ENCODE data around the gene SLC14A1.

SLC14A1 gene

GRCh38 chr18:45722899-45723298, 1.1 kb upstream of the SLC14A1 start:
- no peak for DNase-seq

- DNase-seq, result no peak
Observed at GRCh38 chr18:45724601-45725000, 620 bp downstream of the SLC14A1 start.

GRCh38 chr18:45725336-45725735, 1.4 kb downstream of the SLC14A1 start:
- no peak for DNase-seq

GRCh38 chr18:45726603-45727002, 2.6 kb downstream of the SLC14A1 start:
- no peak for DNase-seq

- DNase-seq, result no peak
Observed at GRCh38 chr18:45727068-45727467, 3.1 kb downstream of the SLC14A1 start.

GRCh38 chr18:45728336-45729010, 4.5 kb downstream of the SLC14A1 start:
- no peak for DNase-seq

- no peak for DNase-seq
Observed at GRCh38 chr18:45730832-45731575, 7.0 kb downstream of the SLC14A1 start.

GRCh38 chr18:45731716-45732115, 7.7 kb downstream of the SLC14A1 start:
- DNase-seq, result no peak

- no peak for DNase-seq
Observed at GRCh38 chr18:45733535-45733934, 9.6 kb downstream of the SLC14A1 start.

GRCh38 chr18:45734505-45734904, 10.5 kb downstream of the SLC14A1 start:
- DNase-seq, result no peak

- no peak for DNase-seq
Observed at GRCh38 chr18:45734944-45735343, 11.0 kb downstream of the SLC14A1 start.

- no peak for DNase-seq
Observed at GRCh38 chr18:45738660-45739059, 14.7 kb downstream of the SLC14A1 start.

- DNase-seq, result no peak
Observed at GRCh38 chr18:45739268-45739667, 15.3 kb downstream of the SLC14A1 start.

GRCh38 chr18:45739848-45740247, 15.9 kb downstream of the SLC14A1 start:
- no peak for DNase-seq

GRCh38 chr18:45741056-45741455, 17.1 kb downstream of the SLC14A1 start:
- DNase-seq, result no peak

- DNase-seq, result no peak
Observed at GRCh38 chr18:45745817-45746461, 22.0 kb downstream of the SLC14A1 start.

GRCh38 chr18:45748501-45748900, 24.5 kb downstream of the SLC14A1 start:
- DNase-seq, result no peak

GRCh38 chr18:45749918-45750689, 26.1 kb downstream of the SLC14A1 start:
- no peak for DNase-seq

- DNase-seq, result no peak
Observed at GRCh38 chr18:45751766-45752165, 27.8 kb downstream of the SLC14A1 start.

GRCh38 chr18:45752681-45753080, 28.7 kb downstream of the SLC14A1 start:
- DNase-seq, result no peak

- no peak for DNase-seq
Observed at GRCh38 chr18:45753286-45753685, 29.3 kb downstream of the SLC14A1 start.

GRCh38 chr18:45755934-45756333, 32.0 kb downstream of the SLC14A1 start:
- DNase-seq, result peak; percentile 25

GRCh38 chr18:45757005-45757404, 33.0 kb downstream of the SLC14A1 start:
- DNase-seq, result no peak
